HG03442 (cell line): ENCODE data around the gene TBC1D24.
A peak's percentile ranks its signal among the peaks of the same experiment; 100 is the strongest.

Experiments
- ATAC-seq: cut with Tn5 transposase; IDR thresholded peaks from one replicate; pipeline ENCODE4 v1.9.1; 2021; ENCODE audit warnings: mild to moderate bottlenecking, moderate library complexity; ENCODE audit not compliant: unreplicated experiment

Gene TBC1D24

DNA sequence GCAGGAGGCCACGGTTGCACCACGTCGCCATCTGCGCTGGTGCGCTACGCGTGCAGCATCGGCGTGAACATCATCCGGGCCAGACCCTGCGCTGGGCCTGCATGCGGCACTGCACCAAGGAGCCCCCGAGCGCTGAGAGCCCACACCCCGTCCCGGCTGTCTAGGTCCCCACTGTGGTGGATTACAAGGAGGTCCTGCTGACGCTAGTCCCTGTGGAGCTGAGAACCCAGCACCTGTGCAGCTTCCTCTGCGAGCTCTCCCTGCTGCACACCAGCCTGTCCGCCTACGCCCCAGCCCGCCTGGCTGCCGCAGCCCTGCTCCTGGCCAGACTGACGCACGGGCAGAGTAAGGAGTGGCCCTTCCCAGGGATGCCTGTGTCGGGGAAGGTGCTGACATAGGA is 25.8 kb upstream of the TBC1D24 start:
- no peak for ATAC-seq

DNA sequence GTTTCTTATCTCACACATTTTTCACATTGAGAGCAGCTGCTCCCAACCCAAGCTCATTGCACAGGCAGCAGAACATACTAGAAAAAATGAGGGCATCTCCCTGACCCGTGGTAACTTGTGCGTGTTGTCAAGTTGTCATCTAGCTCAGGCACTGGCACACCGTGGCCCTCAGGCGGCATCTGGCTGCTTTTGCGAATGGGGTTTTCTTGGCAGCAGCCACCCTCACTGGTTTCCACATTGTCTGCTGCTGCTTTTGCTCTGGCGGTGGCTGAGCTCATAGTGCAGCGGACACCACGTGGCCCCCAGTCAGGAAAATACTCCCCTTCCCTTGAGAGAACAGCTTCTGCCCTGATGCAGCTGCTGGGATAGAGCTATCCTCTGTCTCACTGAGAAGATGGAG is 24.4 kb upstream of the TBC1D24 start:
- no peak for ATAC-seq

DNA sequence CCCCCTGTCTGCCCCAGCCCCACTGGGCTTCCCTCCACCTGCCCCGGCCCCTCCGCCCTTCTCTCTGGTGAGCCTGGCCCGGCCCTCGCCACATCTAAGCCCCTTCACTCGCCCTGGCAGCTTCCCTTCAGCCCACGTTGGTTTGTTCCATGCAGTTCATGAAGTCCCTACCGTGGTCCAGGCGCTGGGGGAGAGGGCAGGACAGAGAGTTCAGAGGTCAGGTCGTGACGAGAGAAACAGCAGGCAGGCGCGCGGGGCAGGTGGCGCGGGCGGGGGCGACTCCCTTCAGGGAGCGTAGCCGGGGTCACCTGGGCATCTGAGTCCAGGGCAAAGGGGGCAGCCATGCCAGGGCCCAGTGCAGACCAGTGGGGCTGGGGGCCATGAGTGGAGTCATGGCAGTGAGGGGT is 23.9 kb upstream of the TBC1D24 start:
- no peak for ATAC-seq

DNA sequence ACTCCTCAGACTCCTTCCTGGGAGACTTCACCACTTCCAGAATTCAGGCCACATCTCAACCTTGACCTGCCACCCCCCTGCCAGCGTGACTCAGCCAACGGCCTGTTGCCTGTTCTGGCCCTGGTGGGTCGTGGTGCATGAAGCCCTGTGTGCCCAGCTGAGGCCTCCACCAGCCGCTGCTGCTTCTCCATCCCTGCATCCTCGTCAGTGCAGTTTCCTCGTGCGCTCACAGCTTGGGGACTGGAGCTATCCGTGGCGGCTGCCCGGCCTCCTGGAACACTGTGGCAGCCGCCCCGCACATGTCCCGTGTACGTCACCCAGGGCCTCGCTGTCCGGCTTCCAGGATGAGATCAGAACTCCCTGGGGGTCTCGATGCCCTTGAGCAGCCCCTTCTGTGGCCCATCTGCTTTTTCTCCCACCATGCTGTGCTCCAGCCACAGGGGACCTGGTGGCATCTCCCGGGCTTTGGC is 23.0 kb upstream of the TBC1D24 start:
- no peak for ATAC-seq

DNA sequence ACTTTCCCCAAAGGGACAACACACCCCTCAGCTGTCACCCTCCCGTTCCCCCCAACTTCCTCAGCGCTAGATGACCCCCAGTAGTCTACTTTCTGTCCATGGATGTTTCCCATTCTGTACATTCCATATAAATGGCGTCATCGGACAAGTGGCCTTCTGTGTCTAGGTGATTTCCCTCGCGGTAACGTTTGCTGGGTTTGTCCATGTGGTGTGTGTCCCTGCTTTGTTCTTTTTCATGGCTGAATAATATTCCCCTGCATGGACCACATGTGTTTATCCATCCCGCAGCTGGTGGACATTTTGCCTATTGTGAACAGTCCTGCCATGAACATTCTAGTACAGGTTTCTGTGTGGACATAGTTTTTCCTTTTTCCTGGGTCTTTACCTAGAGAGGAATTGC is 22.3 kb upstream of the TBC1D24 start:
- no peak for ATAC-seq

DNA sequence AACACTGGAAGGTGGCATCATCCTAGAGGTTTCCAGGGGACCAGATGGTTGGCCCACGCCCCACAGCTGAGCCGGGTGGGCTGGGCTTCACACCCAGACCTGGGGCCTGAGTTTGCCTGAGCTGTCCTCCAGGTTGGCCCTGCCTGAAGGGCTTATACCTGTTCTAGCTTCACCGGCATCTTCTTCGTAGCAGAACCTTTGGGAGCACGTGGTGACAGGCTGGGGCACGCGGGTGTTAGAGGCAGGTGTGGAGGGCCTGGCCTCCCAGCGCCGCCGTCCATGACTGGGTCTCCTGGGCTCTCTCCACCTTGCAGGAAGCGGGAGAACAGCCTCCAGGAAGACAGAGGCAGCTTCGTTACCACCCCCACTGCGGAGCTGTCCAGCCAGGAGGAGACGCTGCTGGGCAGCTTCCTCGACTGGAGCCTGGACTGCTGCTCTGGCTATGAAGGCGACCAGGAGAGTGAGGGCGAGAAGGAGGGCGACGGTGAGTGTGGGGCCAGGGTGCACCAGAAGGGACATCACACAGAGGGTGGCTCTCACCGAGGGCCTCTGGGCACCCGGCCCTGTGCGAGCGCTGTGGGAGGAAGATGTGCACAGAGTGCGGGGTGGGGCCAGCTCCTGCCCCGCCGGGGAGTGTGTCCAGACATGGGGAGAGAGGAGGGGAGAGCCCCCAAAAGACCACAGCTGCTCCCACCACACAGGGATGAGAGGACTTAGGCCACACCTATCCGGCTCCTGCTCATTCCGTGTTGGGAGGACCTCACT is 19.7 kb upstream of the TBC1D24 start:
- no peak for ATAC-seq

DNA sequence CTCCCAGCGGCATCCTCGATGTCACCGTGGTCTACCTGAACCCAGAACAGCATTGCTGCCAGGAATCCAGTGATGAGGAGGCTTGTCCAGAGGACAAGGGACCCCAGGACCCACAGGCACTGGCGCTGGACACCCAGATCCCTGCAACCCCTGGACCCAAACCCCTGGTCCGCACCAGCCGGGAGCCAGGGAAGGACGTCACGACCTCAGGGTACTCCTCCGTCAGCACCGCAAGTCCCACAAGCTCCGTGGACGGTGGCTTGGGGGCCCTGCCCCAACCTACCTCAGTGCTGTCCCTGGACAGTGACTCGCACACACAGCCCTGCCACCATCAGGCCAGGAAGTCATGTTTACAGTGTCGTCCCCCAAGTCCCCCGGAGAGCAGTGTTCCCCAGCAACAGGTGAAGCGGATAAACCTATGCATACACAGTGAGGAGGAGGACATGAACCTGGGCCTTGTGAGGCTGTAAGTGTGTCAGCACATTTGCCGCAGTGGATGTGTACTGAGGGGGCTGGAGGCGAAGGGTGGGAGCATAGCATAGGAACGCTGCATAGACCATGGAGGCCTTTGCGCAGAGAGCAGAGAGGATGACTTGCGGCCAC is 18.3 kb upstream of the TBC1D24 start:
- no peak for ATAC-seq

DNA sequence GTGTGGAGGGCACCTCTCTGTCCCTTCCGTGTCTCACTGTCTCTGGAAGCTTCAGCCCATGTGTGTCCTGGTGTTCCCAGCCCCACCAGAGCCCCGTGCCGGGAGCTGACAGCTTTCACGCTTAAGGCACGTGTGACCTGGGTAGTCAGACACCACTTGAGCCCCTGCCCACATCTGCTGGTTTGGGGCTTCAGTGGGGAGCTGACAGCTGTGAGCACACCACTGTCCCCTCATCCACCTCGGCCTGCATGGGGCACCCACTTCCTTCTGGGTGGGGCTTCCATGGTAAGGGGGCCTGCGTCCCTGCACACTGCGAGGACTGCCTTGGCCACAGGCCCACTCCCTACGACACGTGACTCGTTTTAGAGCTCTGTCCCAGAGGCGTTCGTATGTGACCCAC is 17.7 kb upstream of the TBC1D24 start:
- ATAC-seq = no peak

DNA sequence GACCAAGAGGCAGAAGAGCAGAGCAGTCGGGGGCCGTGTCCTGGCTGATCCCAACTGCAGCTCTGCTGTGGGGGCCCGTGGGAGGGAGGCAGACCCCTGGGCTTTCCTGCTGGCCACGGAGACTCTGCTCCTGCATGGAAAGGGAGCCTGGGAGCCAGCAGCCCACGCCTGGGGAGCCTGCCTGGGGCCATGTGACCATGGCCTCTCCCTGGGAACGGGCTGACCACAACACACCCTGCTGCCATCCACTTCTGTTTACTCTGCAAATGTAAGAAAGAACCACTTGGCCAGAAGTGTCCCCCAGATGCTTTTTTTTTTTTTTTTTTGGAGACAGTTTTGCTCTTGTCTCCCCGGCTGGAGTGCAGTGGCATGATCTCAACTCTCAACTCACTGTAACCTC is 17.0 kb upstream of the TBC1D24 start:
- no peak for ATAC-seq

DNA sequence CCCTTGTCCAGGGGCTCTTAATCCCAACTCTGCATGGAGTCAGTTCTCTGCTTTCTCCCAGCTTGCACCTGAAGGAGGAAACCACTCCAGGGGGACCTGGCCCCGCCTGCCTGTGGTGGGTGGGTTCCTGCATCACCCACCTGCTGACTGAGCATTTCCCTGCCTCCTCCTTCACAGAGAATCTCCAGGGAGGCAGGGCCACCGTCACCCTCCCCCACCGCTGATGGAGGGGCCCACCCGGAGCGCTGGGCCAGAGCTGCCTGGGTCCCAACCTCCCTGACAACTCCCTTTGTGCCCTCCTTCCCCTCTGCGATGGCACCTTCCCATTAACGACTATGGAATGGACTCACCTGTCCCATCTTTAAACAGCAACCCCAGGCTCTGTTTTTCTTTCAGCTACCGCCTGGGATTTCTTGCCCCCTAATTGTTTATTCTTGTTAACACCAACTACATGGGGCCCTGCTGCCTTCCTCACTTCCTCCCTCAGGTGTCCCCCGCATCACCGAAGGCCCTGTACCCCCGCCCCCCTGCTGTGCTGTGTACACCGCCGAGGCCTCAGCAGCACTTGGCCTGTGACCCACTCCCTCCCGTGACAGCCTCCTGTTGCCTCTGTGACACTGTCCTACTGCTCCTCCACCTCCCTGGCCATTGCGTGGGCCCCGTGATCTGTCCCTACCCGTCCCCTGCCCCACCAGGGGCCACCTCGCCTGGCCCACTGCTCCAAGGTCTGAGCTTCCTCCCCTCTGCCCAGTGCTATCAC is 15.9 kb upstream of the TBC1D24 start:
- ATAC-seq = no peak

DNA sequence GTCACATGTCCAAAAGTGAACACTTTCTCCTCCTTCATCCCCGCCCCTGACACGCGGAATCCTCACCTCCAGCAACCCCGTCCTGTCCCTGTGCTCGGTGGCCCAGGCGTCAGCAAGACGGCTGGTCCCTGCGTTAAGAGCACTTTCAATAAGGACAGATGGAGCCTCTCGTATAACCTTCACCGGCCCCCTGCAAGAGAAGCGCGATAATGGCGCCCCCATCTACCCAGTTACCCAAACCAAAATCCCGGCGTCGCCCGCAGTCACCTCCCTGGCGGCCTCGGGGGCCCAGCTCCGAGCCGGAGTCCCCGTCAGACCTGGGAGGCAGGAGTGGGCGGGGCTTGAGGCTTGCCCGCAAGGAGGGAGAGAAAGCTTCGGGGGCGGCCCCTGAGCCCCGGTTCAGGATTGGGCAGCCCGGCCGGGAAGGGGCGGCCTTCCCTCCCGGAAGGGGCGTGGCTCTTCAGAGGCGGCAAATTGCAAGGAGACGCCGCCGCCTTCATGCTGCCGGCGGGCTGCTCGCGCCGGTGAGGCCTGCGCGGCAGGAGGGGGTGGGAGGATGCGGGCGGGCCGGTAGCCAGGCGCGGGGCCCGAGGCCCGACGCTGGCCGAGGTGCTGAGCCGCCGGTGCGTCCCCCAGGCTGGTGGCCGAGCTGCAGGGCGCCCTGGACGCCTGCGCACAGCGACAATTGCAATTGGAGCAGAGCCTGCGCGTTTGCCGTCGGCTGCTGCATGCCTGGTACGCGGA is 15.1 kb upstream of the TBC1D24 start, which contains the start of gene TEDC2:
TSS of gene TEDC2 (plus strand) at position 463 of the 744 bp plus-strand sequence. CDS start at position 499, 36 bp downstream.
- ATAC-seq = peak; percentile 81

DNA sequence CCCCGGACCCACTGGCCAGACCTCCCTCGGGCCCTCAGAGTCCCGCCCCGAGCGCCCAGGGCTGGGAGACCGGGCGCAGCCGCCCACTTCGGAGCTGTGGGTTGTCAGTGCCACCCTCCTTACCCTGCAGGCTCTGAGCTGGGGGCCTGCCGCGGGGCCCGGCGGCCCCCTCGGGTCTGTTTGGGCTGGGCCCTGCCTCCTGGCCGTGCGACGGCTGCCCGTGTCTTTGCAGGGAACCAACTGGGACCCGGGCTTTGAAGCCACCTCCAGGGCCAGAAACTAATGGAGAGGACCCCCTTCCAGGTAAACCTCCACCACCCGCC is 14.6 kb upstream of the TBC1D24 start:
- ATAC-seq = no peak

DNA sequence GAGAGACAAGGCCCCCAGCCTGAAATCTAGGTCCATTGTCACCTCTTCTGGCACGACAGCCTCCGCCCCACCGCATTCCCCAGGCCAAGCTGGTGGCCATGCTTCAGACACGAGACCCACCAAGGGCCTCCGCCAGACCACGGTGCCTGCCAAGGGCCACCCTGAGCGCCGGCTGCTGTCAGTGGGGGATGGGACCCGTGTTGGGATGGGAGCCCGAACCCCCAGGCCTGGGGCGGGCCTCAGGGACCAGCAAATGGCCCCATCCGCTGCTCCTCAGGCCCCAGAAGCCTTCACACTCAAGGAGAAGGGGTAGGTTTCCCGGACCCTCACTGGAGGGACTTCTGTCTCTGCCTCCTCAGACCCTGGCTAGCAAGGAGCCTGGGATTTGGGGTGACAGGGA is 14.0 kb upstream of the TBC1D24 start:
- ATAC-seq = no peak

DNA sequence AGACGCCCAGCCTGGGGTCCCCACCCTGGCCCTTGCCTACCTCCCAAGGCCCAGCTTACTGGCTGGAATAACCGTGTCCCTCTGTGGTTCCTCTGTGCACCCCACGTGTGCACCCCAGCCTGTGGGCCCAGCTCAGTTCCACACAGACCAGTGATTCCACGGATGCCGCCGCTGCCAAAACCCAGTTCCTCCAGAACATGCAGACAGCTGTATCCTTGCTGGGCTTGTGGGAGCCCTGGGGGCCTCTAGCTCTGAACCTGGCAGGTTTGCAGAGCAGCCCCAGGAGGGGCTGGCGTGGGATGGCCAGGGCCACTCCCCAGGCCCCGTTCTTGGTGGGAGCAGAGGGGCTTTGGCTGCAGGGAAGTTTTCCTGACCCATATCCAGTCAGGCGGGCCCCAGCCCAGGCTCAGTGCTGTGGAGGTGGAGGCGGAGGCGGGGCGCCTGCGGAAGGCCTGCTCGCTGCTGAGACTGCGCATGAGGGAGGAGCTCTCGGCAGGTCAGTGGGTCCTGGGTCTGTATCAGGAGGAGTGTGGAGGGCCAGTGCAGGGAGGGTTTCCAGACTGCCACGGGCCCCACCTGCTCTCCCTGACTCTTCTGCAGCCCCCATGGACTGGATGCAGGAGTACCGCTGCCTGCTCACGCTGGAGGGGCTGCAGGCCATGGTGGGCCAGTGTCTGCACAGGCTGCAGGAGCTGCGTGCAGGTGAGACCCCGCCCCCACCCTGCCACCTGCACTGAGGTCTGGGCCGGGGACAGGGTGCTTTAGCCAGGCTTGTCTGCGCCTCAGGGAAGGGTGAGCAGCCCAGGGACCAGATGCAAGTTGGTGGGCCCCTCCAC is 12.7 kb upstream of the TBC1D24 start:
- ATAC-seq = no peak

DNA sequence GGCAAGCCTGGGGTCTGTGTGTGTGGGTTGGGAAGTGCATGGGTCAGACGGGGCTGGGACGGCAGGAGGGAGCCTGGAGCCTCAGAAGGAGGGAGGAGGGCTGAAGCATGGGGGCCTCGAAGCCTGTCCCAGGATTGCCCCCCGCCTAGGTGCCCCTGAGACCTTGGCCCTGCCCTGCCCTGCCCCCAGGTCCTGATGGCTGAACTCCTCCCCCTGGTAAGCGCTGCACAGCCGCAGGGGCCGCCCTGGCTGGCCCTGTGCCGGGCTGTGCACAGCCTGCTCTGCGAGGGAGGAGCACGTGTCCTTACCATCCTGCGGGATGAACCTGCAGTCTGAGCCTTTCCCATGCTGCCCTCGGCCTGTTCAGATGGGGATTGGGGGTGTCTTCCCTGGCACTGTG is 10.6 kb upstream of the TBC1D24 start:
- no peak for ATAC-seq

DNA sequence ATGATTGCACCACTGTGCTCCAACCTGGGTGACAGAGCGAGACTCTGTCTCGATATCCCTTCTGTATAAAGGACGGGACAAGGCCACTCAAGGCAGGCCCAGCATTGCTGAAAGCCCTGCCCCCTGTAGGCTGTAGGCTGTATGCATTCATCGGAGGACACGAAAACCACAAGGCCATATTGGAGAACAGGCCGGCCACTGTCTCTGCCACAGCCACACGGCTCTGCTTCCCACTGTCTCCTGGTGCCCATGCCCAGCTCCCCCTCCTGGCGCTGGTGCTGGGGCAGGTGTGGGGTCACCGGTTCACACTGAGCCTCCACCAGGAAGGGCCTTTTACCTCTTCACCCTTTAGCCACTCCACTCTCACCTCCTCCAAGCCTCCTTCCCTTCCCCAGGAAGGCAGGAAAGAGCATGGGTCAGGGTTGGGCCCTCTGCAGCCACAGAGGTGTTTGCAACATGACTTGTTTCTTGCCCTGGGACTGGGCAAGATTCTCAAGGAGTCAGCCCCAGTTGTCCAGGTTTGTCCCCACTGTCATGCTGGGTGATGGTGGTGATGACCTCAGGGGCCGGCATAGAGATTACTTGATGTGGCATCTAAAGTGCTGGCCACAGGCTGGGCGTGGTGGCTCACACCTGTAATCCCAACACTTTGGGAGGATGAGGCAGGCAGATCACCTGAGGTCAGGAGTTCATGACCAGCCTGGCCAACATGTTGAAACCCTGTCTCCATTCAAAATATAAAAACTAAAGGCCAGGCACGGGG is 9.1 kb upstream of the TBC1D24 start:
- ATAC-seq = no peak

DNA sequence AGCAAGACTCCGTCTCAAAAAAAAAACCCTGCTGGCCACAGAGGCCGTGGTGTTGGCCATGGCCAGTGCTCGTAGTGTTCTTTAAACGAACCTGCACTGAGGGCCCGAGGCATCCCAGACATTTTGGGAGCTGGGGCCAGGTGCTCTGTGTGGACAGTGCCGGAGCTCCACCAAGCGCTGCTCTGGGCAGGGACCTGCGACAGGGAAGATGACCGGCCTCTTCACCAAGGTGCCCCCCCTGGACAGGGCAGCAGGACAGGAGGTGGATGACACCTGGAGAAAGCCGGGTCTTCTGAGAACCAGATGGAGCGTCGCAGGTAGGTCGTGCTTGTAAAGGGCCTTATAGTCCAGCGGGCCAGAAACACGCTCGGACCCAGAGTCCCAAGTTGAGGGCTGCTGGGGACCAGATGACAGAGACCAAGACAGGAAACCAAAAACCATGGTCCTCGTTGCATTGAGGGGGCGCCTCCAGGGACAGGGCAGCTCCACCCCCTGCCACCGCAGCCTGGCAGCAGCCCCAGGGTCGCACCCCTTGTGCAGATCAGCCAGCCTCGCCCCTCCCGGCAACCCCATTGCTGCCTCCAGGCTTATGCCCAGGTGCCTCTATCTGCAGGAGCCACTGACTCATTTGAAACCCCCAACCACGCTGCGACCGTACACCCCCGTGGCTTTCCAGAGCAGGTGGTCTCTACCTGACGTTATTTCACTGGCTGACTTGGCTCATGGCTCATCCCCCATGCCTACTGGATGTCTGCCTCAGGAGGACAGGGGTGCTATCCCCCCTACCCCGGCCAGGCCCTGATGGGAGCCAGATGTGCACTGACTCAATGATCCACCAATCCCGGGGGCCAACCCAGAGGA is 8.0 kb upstream of the TBC1D24 start:
- no peak for ATAC-seq

DNA sequence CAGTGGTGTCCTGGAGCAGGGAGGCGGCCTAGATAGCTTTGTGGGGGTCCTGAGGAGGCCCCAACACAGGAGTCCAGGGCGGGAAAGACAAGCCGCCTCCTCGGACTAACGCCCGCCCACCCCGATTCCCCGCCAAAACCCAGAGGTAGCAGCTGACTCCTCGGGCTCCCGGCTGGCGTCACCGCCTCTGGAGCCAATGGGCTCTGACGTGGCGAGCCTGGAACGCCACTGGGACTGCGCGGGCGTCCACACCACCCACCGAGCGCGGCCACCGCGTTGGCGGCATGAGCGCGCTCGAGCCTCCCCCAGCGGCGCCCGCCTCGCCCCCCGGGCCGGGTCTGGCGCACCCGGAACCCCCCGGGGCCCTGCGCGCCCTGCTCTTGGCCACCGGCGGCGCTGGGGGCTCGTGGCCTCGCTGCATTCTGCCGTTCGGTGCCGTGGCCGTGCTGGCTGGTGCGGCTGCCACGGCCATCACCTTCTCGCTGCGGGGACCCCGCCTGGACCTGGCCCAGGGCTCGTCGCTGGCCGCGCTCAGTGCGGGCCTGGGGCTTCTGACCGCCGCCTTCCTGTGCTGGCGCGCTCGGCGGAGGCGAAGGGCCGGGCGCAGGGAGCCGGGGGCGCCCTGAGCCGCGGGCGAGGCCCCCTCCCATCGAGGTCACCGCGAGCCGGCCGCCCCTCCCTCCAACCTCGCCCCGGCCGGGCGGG is 7.2 kb upstream of the TBC1D24 start:
- ATAC-seq = no peak
